ENCODE measurements around the gene HES4. TPM values are rescaled to one million over a fixed set of nuclear protein-coding genes. Genes with fewer than 3 reads are reported as not detected.

Gene HES4
- total and polyA plus RNA-seq, 10 of the 15 experiments (the other 5 are each of a cell fraction or from before 2014, with no cell fraction given), result 0.44 to 1.7 (median 0.85) TPM; not detected in 5

DNA sequence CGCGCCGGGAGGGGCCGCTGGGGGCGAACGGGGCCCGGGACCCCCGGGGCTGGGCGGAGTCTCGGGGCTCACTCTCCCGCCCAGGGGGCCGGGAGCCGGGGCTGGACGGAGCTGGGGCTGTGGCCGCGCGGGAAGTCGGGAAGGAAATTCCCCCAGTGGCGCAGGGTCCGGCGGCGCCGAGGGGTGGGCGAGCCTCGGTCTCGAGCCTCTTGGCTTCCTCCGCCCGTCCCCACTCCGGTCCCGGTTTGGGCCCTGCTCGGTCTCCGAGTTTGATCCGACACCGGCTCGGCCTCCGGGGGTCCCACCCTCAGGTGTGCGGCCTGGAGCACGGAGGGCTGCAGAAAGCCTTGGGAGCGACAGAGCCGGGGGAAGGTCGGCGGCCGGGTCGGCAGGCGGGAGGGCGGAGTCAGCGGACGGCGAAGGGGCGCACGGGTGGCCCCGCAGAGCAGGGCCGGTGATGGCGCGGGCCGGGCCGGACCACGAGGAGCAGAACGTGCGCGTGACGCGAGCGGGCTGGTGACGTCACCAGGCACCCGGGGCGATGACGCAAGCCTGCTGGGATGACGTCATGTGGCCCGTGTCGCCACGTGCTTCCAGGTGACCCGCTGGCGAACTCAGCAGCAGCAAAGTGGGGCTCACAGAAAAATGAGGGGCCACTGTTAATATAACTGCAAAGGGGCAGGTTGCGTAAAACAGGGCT lies 610 bp upstream of the HES4 start (continued):
- TF ChIP-seq EP300 (IDR thresholded peaks at IDR 0.05; ENCODE audit: borderline replicate concordance in 1 of 2, control insufficient read depth in 1 of 2, low read depth in 2 of 2, low read length in 2 of 2), result peak in 1 of 2 experiments; percentile 34; a peak in 1 of 4 replicates
- 0 out of 2 replicates have a peak, but pooled peaks have one; percentile 30 for TF ChIP-seq SIN3A (IDR thresholded peaks at IDR 0.05; ENCODE audit: low read depth, low read length)
- TF ChIP-seq, protein P1, sequence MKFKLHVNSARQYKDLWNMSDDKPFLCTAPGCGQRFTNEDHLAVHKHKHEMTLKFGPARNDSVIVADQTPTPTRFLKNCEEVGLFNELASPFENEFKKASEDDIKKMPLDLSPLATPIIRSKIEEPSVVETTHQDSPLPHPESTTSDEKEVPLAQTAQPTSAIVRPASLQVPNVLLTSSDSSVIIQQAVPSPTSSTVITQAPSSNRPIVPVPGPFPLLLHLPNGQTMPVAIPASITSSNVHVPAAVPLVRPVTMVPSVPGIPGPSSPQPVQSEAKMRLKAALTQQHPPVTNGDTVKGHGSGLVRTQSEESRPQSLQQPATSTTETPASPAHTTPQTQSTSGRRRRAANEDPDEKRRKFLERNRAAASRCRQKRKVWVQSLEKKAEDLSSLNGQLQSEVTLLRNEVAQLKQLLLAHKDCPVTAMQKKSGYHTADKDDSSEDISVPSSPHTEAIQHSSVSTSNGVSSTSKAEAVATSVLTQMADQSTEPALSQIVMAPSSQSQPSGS (IDR thresholded peaks at IDR 0.05; ENCODE audit: low read length), result peak; percentile 98
- no peak for TF ChIP-seq HDAC6 (IDR thresholded peaks at IDR 0.05; ENCODE audit: unreplicated experiment)
- no peak for TF ChIP-seq NFYA (IDR thresholded peaks at IDR 0.05; ENCODE audit: borderline replicate concordance, low read depth, low read length)
- TF ChIP-seq, protein P2, sequence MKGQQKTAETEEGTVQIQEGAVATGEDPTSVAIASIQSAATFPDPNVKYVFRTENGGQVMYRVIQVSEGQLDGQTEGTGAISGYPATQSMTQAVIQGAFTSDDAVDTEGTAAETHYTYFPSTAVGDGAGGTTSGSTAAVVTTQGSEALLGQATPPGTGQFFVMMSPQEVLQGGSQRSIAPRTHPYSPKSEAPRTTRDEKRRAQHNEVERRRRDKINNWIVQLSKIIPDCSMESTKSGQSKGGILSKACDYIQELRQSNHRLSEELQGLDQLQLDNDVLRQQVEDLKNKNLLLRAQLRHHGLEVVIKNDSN (IDR thresholded peaks at IDR 0.05; ENCODE audit: borderline replicate concordance, extremely low read length, insufficient read depth, low read depth, low read length), result peak; percentile 74
- no peak for TF ChIP-seq STAT3 (IDR thresholded peaks at IDR 0.05; ENCODE audit: low read depth, low read length)
- TF ChIP-seq POLR2A (IDR thresholded peaks at IDR 0.05; ENCODE audit: low read depth, low read length), result peak; percentile 59
- peak; percentile 99 for TF ChIP-seq CREB1 (IDR thresholded peaks at IDR 0.05; ENCODE audit: low read depth)
- peak; percentile 29; the same call in 1 of the 2 replicates for TF ChIP-seq TCF12 (IDR thresholded peaks at IDR 0.05; ENCODE audit: low read depth, low read length)
- TF ChIP-seq, protein P3, sequence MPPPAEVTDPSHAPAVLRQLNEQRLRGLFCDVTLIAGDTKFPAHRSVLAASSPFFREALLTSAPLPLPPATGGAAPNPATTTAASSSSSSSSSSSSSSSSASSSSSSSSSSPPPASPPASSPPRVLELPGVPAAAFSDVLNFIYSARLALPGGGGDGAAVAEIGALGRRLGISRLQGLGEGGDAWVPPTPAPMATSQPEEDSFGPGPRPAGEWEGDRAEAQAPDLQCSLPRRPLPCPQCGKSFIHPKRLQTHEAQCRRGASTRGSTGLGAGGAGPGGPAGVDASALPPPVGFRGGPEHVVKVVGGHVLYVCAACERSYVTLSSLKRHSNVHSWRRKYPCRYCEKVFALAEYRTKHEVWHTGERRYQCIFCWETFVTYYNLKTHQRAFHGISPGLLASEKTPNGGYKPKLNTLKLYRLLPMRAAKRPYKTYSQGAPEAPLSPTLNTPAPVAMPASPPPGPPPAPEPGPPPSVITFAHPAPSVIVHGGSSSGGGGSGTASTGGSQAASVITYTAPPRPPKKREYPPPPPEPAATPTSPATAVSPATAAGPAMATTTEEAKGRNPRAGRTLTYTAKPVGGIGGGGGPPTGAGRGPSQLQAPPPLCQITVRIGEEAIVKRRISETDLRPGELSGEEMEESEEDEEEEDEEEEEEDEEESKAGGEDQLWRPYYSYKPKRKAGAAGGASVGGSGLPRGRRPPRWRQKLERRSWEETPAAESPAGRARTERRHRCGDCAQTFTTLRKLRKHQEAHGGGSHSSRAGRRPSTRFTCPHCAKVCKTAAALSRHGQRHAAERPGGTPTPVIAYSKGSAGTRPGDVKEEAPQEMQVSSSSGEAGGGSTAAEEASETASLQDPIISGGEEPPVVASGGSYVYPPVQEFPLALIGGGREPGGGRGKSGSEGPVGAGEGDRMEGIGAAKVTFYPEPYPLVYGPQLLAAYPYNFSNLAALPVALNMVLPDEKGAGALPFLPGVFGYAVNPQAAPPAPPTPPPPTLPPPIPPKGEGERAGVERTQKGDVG (CRISPR knock-in tag; IDR thresholded peaks at IDR 0.05), result peak; percentile 85; the same call in 1 of the 2 replicates
- no peak for TF ChIP-seq POLR2AphosphoS2 (IDR thresholded peaks at IDR 0.05; ENCODE audit: low read depth, low read length)
- TF ChIP-seq SKIL (IDR thresholded peaks at IDR 0.05; ENCODE audit: low read depth, poor library complexity, severe bottlenecking), result no peak
- peak; percentile 60 for TF ChIP-seq MEF2B (IDR thresholded peaks at IDR 0.05; ENCODE audit: partially characterized antibody, poor library complexity, severe bottlenecking)
- TF ChIP-seq ZNF687 (IDR thresholded peaks at IDR 0.05), result peak; percentile 82
- TF ChIP-seq, protein P4, sequence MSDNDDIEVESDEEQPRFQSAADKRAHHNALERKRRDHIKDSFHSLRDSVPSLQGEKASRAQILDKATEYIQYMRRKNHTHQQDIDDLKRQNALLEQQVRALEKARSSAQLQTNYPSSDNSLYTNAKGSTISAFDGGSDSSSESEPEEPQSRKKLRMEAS (IDR thresholded peaks at IDR 0.05; ENCODE audit: low read depth, low read length), result peak; percentile 75; the same call in 1 of the 2 replicates

Measured in GM12878 (cell line).